GM19035 (cell line): ENCODE results near the gene MUC2.

Experiments
- ATAC-seq: cut with Tn5 transposase; IDR thresholded peaks from one replicate; pipeline ENCODE4 v1.9.1; 2021; ENCODE audit not compliant: unreplicated experiment

MUC2 gene

DNA sequence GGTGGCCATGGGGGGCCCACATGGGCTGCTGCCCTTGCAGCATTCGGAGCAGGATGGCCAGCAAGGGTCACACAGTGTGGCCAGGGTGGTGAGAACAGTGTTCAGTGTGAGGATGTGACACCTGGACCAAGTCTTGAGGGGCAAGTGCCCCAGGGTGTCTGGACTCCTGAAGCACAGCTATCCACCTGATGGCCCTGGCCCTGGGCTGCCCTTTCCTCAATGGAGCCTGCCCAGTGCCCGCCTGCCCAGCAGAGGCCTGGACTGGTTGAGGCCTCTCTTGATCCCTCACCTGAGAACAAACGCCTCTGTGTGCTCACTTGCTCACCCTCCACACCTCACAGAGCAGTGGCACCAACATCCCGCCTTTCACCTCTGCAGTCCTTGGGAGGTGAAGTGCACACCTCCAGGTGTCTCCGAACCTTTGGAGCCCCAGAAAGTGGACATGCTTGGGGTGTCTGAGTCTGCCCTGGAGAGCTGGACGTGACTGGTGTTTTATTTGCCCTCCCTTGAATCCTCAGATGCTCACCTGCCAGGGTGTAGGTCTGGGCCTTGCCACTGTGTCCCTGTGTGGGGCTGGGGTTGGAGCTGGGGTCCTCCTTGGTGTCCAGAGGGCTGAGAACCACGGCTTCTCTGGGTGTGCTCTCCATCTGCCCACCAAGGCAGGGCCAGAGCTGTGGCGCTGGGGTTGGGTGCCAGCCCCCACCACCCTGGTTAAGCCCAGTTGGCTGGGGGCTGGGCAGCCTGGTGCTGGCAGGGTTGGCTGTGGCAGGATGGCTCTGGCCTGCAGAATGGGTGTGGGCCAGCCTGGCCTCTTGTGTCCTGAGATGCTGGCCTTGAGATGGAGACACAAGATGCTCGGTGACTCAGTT is 3.8 kb upstream of the MUC2 start:
- ATAC-seq: no peak

DNA sequence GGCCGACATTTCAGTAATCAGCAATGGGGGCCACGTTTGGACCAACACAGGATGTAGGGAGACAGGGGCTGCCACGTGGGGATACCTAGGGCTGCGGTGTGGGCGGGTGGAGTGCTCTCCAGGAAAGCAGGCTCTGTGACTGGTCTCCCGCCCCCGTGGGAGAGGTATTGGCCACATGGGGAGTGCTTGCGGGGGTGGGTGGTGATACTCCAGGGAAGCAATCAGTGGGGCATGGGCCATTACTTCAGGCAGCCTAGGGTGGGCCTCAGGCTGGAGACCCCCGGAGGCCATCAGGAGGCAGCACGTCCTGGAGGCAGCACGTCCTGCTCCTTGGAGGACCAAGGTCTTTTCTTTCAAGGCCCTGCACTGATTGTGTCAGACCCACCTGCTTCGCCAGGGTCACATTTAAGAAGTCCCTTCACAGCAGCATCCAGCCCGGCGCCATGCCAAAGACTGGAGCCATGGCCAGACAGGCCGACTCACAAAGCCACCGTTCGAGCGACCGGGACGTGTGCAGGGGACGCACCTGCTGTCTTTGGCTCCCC is 3.0 kb upstream of the MUC2 start:
- ATAC-seq: no peak

DNA sequence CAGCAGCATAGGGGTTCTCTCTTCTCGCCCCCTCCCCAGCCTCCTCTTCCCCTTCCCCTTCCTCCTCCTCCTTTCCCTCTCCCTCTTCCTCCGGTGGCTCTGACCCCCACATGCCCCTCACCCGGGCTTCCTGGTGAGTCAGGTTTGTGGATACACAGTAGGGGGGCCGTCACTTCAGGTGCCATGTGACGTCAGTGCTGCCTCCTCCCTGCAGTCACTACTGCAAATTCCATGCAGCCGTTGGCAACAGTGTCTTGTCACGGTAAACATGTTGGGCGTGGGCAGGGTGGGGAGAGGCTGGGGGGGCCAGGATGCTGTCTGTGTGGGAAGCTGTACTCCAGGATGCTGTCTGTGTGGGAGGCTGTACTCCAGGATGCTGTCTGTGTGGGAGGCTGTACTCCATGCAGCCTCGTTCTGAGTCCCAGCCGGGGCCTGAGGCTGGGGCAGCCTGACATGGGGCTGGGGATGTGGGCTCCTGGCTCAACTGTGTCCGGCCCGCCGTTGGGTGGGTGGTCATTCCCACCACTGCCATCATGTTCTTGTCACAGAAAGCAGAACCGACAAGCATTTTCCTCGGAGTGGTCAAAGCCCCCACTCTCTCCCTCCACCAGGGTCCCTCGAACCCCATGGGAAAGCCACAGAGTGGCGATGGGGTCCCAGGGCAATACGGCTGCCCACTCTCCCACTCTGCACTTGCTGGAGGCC is 2.4 kb upstream of the MUC2 start:
- ATAC-seq: no peak

DNA sequence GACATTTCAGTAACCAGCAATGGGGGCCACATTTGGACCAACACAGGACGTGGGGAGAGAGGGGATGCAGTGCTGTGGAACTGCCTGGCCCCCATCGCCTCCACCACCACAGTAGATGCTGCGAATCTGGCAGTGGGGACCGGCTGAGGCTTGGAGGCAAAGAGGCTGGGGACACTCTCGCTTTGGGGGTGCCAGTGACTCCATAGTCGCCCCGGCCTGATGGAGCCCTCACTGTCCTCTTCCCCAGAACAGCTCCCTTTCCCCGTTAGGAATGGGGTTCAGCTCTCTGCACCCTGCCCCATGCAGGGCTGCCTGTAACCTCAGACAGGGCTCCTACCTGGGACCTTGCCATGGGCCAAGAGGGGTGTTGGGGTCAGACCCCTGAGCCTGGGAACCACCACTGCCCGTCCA is 1.8 kb upstream of the MUC2 start:
- ATAC-seq: no peak

- ATAC-seq: no peak
These were observed 1.4 kb upstream of the MUC2 start for GRCh38 chr11:1073261-1073724.

DNA sequence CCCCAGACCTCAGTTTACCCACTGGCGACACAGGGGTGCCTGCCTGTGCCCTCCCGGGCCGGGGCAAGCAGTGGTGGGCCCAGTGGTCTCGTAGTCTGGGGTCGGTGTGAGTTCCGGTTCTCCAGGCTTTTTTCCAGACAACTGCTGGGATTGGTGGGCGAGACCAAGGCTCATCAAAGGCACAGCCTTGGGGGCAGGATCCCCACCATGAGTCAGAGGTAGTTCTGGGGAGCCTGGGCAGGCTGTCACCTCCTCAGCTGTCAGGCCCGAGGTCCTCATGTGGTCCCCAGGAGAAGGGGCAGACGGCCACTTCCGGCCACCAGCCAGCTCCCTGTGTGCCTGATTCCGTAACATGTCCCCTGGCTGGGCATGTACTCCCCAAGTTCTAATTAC is 827 bp upstream of the MUC2 start:
- no peak for ATAC-seq

DNA sequence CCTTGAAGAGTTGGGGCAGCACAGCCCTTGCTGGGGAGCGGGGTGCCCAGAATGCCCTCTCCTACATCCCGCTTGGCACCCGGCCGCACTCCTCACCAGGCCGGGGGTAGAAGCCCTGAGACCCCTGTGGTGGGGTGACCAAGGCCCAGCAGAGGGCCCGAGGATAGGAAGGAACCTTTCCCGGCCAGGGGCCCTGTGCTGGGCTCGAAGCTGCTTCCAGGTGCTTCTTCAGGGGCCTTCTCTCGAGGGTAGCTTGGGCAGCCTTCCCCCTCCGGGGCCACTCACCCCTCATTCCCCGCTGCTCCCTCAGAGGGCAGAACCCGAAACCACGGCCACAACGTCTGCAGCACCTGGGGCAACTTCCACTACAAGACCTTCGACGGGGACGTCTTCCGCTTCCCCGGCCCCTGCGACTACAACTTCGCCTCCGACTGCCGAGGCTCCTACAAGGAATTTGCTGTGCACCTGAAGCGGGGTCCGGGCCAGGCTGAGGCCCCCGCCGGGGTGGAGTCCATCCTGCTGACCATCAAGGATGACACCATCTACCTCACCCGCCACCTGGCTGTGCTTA is 752 bp downstream of the MUC2 start:
- no peak for ATAC-seq

DNA sequence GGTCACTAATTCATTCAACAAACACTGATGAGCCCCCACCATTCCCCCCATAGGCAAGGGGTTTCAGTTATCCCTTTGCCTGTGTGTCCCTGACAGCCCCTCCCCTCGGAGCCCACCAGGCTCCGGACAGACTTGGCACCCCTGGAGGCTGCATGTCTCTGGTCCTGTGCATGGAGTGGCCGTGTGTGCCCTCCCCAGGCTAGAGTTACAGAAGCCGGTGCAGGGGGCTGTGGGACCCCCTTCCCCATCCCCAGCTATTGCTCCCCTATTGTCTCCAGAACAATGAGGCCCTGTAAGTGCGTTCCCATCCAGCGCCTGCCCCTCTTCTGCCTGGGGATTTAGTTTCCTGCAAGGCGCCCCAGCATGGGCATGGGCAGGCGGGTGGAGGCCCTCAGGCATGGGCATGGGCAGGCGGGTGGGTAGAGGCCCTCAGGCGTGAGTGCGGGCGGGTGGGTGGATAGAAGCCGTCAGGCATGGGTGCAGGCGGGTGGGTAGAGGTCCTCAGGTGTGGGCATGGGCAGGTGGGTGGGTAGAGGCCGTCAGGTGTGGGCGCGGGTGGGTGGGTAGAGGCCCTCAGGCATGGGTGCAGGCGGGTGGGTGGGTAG is 1.5 kb downstream of the MUC2 start:
- no peak for ATAC-seq

GRCh38 chr11:1077033-1077416 is 2.4 kb downstream of the MUC2 start:
- ATAC-seq: no peak

DNA sequence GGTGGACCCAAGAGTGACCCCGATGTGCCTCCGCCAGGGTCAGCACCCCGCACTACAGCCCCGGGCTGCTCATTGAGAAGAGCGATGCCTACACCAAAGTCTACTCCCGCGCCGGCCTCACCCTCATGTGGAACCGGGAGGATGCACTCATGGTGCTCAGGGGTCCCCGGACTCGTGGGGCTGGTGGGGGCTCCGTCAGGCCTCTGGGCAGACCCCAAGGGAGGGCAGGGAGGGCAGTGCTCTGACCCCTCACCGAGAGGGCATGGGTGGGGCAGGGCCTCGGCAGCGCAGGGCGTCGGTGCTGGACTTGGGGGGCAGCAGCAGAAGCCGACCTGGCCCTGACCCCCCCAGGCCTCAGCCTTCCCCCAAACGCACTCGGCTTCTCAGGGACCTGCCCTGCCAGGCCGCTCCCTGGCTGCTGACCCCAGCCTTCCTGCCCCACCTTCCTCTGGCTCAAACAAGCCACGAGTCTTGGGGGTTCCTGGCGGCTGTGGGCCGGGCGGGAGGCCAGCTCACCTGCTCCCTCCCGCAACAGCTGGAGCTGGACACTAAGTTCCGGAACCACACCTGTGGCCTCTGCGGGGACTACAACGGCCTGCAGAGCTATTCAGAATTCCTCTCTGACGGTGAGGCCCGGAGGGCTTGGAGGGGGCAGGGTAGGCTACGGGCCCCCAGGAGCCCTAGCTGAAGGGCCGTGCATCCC is 2.9 kb downstream of the MUC2 start:
- ATAC-seq: no peak

DNA sequence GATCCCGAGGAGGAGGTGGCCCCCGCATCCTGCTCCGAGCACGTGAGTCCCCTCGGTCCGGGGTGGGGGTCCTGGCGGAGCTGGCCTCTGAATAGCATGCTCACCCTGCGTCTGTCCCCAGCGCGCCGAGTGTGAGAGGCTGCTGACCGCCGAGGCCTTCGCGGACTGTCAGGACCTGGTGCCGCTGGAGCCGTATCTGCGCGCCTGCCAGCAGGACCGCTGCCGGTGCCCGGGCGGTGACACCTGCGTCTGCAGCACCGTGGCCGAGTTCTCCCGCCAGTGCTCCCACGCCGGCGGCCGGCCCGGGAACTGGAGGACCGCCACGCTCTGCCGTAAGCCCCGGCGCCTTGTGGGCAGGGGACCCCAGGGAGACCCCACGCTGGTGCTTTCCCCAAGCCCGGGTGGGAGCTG is 3.5 kb downstream of the MUC2 start:
- ATAC-seq: no peak

GRCh38 chr11:1081601-1082311 is 7.1 kb downstream of the MUC2 start:
- ATAC-seq: no peak

DNA sequence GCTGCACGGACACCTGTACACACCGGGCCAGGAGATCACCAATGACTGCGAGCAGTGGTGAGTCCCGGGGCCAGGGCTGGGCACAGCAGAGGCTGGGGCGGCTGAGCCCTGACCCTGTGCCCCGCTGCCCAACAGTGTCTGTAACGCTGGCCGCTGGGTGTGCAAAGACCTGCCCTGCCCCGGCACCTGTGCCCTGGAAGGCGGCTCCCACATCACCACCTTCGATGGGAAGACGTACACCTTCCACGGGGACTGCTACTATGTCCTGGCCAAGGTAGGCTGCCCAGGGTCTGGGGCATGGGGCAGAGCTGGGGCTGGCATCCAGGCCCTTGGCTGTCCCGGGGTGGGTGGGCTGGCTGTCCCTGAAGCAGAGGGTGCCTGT is 7.7 kb downstream of the MUC2 start:
- ATAC-seq: no peak

DNA sequence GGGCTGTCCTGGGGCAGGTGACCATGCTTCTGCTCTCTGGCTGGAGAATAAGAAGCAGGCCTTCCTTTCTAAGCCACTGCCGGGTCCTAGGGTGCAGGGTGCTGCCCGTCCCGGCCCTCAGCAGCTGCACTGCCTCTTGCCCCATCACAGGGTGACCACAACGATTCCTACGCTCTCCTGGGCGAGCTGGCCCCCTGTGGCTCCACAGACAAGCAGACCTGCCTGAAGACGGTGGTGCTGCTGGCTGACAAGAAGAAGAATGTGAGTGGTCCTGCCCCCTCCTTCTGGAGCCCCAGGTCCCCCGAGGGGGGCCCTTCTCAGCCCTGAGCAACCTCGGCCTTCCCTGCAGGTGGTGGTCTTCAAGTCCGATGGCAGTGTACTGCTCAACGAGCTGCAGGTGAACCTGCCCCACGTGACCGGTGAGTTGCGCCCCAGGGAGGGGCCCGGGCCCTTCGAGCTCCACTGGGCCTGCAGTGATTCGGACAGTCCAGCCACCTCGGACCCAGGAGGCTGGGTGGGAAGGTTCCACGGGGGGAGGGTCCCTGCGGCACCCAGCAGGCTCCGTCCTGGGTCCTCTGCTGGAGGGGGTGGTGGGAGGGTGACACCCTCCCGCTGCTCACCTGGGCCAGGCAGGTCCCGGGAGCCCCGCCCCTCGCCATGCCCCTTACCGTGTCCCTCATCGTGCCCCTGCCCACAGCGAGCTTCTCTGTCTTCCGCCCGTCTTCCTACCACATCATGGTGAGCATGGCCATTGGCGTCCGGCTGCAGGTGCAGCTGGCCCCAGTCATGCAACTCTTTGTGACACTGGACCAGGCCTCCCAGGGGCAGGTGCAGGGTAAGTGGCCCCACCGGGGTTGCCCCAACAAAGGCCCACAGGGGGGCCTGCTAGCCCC is 8.3 kb downstream of the MUC2 start:
- no peak for ATAC-seq

DNA sequence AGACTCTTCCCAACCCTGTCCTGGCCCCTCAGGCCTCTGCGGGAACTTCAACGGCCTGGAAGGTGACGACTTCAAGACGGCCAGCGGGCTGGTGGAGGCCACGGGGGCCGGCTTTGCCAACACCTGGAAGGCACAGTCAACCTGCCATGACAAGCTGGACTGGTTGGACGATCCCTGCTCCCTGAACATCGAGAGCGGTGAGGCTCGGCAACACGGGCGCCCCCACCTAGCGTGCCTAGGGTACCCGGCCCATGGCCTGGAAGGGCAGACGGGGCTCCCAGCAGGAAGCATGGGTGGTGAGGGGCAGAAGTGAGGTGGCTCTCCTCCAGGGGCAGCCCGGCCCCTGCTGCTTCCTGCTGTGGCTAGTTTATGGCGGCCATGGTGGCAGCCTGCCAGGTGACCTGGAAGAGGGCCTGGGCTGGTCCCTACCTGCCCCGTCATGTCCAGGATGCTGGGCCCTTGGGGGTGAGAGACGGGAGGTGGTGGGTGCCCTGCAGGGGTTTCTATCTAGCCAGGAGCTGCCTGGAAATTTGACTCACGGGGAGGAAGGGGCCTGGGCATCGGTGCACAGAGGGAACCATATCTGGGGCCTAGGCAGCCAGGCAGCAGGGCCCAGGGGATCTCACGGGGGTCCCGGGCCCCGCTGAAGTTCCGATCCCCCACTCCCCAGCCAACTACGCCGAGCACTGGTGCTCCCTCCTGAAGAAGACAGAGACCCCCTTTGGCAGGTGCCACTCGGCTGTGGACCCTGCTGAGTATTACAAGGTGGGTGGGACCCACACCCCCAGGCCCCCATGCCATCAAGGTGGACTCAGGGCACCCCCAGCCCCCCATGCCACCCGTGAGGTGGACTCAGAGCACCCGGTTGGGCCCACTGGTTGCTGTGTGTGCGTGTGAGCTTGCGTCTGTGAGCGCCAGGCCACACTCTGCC is 9.2 kb downstream of the MUC2 start:
- ATAC-seq: no peak

DNA sequence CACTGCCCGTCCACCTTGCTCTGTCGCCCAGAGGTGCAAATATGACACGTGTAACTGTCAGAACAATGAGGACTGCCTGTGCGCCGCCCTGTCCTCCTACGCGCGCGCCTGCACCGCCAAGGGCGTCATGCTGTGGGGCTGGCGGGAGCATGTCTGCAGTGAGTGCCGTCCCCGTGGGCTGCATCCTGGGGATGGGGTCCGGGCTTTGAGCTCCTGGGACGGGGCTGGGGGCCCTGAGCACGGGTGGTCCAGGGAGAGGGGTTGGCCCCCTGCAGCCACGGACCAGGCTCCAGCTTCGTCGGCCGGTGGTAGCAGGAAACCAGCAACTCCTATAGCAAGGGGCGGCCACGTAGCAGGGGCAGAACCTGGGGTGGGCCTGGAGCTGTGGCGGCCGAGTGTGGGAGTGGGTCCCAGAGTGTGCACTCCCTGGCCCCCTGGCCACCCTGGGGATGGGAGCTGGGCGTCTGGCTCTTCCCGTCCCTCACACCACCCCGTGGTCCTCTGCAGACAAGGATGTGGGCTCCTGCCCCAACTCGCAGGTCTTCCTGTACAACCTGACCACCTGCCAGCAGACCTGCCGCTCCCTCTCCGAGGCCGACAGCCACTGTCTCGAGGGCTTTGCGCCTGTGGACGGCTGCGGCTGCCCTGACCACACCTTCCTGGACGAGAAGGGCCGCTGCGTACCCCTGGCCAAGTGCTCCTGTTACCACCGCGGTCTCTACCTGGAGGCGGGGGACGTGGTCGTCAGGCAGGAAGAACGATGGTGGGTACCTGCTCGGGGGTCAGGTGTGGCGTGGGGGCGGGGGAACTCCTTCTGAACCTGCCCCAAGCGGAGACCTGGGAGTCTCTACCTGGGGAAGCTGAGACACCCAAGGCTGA is 10.1 kb downstream of the MUC2 start:
- ATAC-seq: no peak
